ENCODE measurements around the gene ADCY9. TPM values are rescaled to one million over a fixed set of nuclear protein-coding genes. Genes with fewer than 3 reads are reported as not detected.

ADCY9 gene
- total RNA-seq, 3 donors from 2014 or later = 10.9 to 14.4 (median 12.0) TPM

- no peak for DNase-seq (ENCODE audit: low spot score in 2 of 2)
- H3K36me3 ChIP-seq = no peaks in the 10 kb centered on the region
- intact Hi-C loops (cut with DNase I; ENCODE audit: low total_unique reads) = loop anchor here (10.0 kb wide), 1 partner anchor 770 kb away; the partner anchor contains the start of gene ZNF200
- no peak overlapping the region for H3K4me3 ChIP-seq
- H3K27me3 ChIP-seq = no peaks in the 10 kb centered on the region
- no peaks in the 10 kb centered on the region for H3K9me3 ChIP-seq
- H3K27ac ChIP-seq = no peak overlapping the region
- no peaks in the 10 kb centered on the region for H3K4me1 ChIP-seq
- TF ChIP-seq CTCF (IDR thresholded peaks at IDR 0.05) (no peak), POLR2AphosphoS5 (IDR thresholded peaks at IDR 0.05) (no peak), POLR2A (IDR thresholded peaks at IDR 0.05) (no peak)
Observed at GRCh38 chr16:4005281-4005680, 111.0 kb downstream of the ADCY9 start.

GRCh38 chr16:4004206-4004605 is 112.0 kb downstream of the ADCY9 start:
- no peaks in the 10 kb centered on the region for H3K9me3 ChIP-seq
- intact Hi-C loops (cut with DNase I; ENCODE audit: low total_unique reads) = loop anchor here (10.0 kb wide), 1 partner anchor 769 kb away; the partner anchor contains the start of gene ZNF200
- no peak overlapping the region for H3K27ac ChIP-seq
- H3K4me1 ChIP-seq = peaks cover 0 to 3% of the 10 kb centered on the region in 2 donors
- TF ChIP-seq POLR2AphosphoS5 (IDR thresholded peaks at IDR 0.05) (no peak), POLR2A (IDR thresholded peaks at IDR 0.05) (no peak), CTCF (IDR thresholded peaks at IDR 0.05) (no peak)
- no peaks in the 10 kb centered on the region for H3K27me3 ChIP-seq
- no peaks in the 10 kb centered on the region for H3K36me3 ChIP-seq
- no peak for DNase-seq (ENCODE audit: low spot score in 2 of 2)
- H3K4me3 ChIP-seq = no peak overlapping the region

GRCh38 chr16:4003576-4003975 is 112.7 kb downstream of the ADCY9 start:
- no peak overlapping the region for H3K4me3 ChIP-seq
- TF ChIP-seq POLR2A (IDR thresholded peaks at IDR 0.05) (no peak), CTCF (IDR thresholded peaks at IDR 0.05) (no peak), POLR2AphosphoS5 (IDR thresholded peaks at IDR 0.05) (no peak)
- H3K36me3 ChIP-seq = no peaks in the 10 kb centered on the region
- H3K9me3 ChIP-seq = no peaks in the 10 kb centered on the region
- DNase-seq (ENCODE audit: low spot score in 2 of 2) = no peak
- H3K4me1 ChIP-seq = peaks cover 0 to 6% of the 10 kb centered on the region in 2 donors
- intact Hi-C loops (cut with DNase I; ENCODE audit: low total_unique reads) = loop anchor here (10.0 kb wide), 1 partner anchor 769 kb away; the partner anchor contains the start of gene ZNF200
- H3K27ac ChIP-seq = no peak overlapping the region
- no peaks in the 10 kb centered on the region for H3K27me3 ChIP-seq

- no peak overlapping the region for H3K4me3 ChIP-seq
- H3K27me3 ChIP-seq = no peaks in the 10 kb centered on the region
- no peak overlapping the region for H3K27ac ChIP-seq
- DNase-seq (ENCODE audit: low spot score in 2 of 2) = no peak
- H3K4me1 ChIP-seq = peaks cover 0 to 6% of the 10 kb centered on the region in 2 donors
- intact Hi-C loops (cut with DNase I; ENCODE audit: low total_unique reads) = loop anchor here (10.0 kb wide), 1 partner anchor 768 kb away; the partner anchor contains the start of gene ZNF200
- H3K9me3 ChIP-seq = no peaks in the 10 kb centered on the region
- H3K36me3 ChIP-seq = no peaks in the 10 kb centered on the region
- TF ChIP-seq POLR2AphosphoS5 (IDR thresholded peaks at IDR 0.05) (no peak), CTCF (IDR thresholded peaks at IDR 0.05) (no peak), POLR2A (IDR thresholded peaks at IDR 0.05) (no peak)
Observed at GRCh38 chr16:4003166-4003565, 113.1 kb downstream of the ADCY9 start.

- H3K4me3 ChIP-seq = no peak overlapping the region
- H3K27ac ChIP-seq = no peak overlapping the region
- H3K36me3 ChIP-seq = no peaks in the 10 kb centered on the region
- TF ChIP-seq CTCF (IDR thresholded peaks at IDR 0.05) = no peak
- TF ChIP-seq POLR2A (IDR thresholded peaks at IDR 0.05) = no peak
- no peak for TF ChIP-seq POLR2AphosphoS5 (IDR thresholded peaks at IDR 0.05)
- H3K9me3 ChIP-seq = no peaks in the 10 kb centered on the region
- H3K4me1 ChIP-seq = peaks cover 0 to 6% of the 10 kb centered on the region in 2 donors
- intact Hi-C loops (cut with DNase I; ENCODE audit: low total_unique reads) = loop anchor here (10.0 kb wide), 1 partner anchor 767 kb away; the partner anchor contains the start of gene ZNF200
- no peak for DNase-seq (ENCODE audit: low spot score in 2 of 2)
- H3K27me3 ChIP-seq = no peaks in the 10 kb centered on the region
Observed at GRCh38 chr16:4002121-4002520, 114.1 kb downstream of the ADCY9 start.

Data from breast epithelium (tissue), 4 donors.